ENCODE results near the gene ANKRD12.

DNA sequence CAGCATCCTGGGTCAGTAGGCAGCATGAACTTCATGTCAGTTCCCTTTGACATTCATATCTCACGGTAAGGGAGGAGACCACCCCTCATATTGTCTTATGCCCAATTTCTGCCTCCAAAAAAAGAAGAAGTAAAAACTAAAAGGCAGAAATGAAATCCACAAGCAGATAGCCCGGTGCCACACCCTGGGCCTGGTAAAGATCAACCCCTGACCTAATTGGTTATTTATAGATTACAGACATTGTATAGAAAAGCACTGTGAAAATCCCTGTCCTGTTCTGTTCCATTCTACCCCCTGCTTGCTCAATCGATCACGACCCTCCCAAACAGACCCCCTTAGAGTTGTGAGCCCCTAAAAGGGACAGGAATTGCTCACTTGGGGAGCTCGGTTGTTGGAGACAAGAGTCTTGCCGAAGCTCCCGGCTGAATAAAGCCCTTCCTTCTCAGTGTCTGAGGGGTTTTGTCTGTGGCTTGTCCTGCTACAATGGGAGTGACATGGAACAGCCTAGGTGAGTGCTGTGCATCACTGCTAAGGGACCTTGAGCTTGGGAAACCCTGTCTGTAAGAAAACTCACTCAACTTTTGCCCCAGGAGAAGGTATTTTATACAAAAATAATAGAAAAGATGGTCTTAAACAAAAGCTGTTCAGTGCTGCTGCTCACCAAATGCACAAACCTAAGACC lies 23.0 kb upstream of the ANKRD12 start:
- no peak for TF ChIP-seq POLR2A (IDR thresholded peaks at IDR 0.05)
- TF ChIP-seq, protein P1, sequence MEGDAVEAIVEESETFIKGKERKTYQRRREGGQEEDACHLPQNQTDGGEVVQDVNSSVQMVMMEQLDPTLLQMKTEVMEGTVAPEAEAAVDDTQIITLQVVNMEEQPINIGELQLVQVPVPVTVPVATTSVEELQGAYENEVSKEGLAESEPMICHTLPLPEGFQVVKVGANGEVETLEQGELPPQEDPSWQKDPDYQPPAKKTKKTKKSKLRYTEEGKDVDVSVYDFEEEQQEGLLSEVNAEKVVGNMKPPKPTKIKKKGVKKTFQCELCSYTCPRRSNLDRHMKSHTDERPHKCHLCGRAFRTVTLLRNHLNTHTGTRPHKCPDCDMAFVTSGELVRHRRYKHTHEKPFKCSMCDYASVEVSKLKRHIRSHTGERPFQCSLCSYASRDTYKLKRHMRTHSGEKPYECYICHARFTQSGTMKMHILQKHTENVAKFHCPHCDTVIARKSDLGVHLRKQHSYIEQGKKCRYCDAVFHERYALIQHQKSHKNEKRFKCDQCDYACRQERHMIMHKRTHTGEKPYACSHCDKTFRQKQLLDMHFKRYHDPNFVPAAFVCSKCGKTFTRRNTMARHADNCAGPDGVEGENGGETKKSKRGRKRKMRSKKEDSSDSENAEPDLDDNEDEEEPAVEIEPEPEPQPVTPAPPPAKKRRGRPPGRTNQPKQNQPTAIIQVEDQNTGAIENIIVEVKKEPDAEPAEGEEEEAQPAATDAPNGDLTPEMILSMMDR (IDR thresholded peaks at IDR 0.05), result no peak
